Stimulated activated CD8-positive, alpha-beta memory T cell treated with anti-CD3 and anti-CD28 coated beads, Interleukin-15, amount 100 ng/mL, for 24 hours (primary cell): ENCODE measurements around the gene MAML2.

Source experiments
- DNase-seq: peaks from one replicate; pipeline ENCODE4 v3.0.0-alpha.2; 2020; ENCODE audit warnings: low read depth

MAML2 gene

GRCh38 chr11:96238563-96239135 is 104.3 kb downstream of the MAML2 start:
- no peak for DNase-seq

GRCh38 chr11:96237766-96238266 is 105.2 kb downstream of the MAML2 start:
- DNase-seq = no peak

GRCh38 chr11:96235751-96236150 is 107.2 kb downstream of the MAML2 start:
- DNase-seq = no peak

GRCh38 chr11:96234866-96235441 is 108.0 kb downstream of the MAML2 start:
- DNase-seq = no peak

- no peak for DNase-seq
Observed at GRCh38 chr11:96232132-96232531, 110.9 kb downstream of the MAML2 start.

- DNase-seq = no peak
Observed at GRCh38 chr11:96230686-96231085, 112.3 kb downstream of the MAML2 start.

GRCh38 chr11:96229354-96229977 is 113.5 kb downstream of the MAML2 start:
- DNase-seq = no peak

- no peak for DNase-seq
Observed at GRCh38 chr11:96228910-96229309, 114.1 kb downstream of the MAML2 start.

- no peak for DNase-seq
Observed at GRCh38 chr11:96228473-96228891, 114.5 kb downstream of the MAML2 start.

GRCh38 chr11:96227244-96227643 is 115.8 kb downstream of the MAML2 start:
- no peak for DNase-seq

- no peak for DNase-seq
Observed at GRCh38 chr11:96223083-96223482, 119.9 kb downstream of the MAML2 start.

GRCh38 chr11:96222102-96222501 is 120.9 kb downstream of the MAML2 start:
- no peak for DNase-seq

GRCh38 chr11:96221244-96222070 is 121.5 kb downstream of the MAML2 start:
- DNase-seq = no peak

GRCh38 chr11:96219981-96220623 is 122.9 kb downstream of the MAML2 start:
- DNase-seq = no peak

GRCh38 chr11:96218901-96219300 is 124.1 kb downstream of the MAML2 start:
- no peak for DNase-seq

GRCh38 chr11:96218006-96218405 is 125.0 kb downstream of the MAML2 start:
- no peak for DNase-seq

GRCh38 chr11:96217206-96217605 is 125.8 kb downstream of the MAML2 start:
- no peak for DNase-seq

GRCh38 chr11:96215826-96216225 is 127.2 kb downstream of the MAML2 start:
- DNase-seq = no peak

- DNase-seq = no peak
Observed at GRCh38 chr11:96215110-96215782, 127.7 kb downstream of the MAML2 start.

GRCh38 chr11:96214777-96215109 is 128.3 kb downstream of the MAML2 start:
- DNase-seq = no peak

GRCh38 chr11:96213500-96213899 is 129.5 kb downstream of the MAML2 start:
- DNase-seq = no peak

- no peak for DNase-seq
Observed at GRCh38 chr11:96211436-96211835, 131.6 kb downstream of the MAML2 start.
